Stomach (tissue), 4 donors: ENCODE data around the gene PRPS2.

ENCODE experiments used
- CTCF ChIP-seq, 7 experiments: fragments of 450-650 bp in 4 of 7; fragments of 200-600 bp in 3 of 7; sonication (generic) in 3 of 7; IDR thresholded peaks; one replicate each; pipeline ENCODE4 v1.5.1; 2016 to 2019; ENCODE audit warnings: antibody characterized with exemption in 7 of 7, control low read depth in 2 of 7, mild to moderate bottlenecking in 1 of 7
- EP300 ChIP-seq: sonication (generic); formaldehyde crosslinking; IDR thresholded peaks from one replicate; pipeline ENCODE4 v1.6.1; 2017; ENCODE audit warnings: antibody characterized with exemption
- POLR2A ChIP-seq, 4 donors: fragments of 450-650 bp; IDR thresholded peaks; one replicate each; pipeline ENCODE4 v1.6.1; 2016; ENCODE audit warnings: antibody characterized with exemption in 4 of 4, control low read depth in 2 of 4, mild to moderate bottlenecking in 1 of 4, moderate library complexity in 1 of 4
- POLR2AphosphoS5 ChIP-seq, 3 donors: sonication (generic); formaldehyde crosslinking; IDR thresholded peaks; one replicate each; pipeline ENCODE4 v1.6.1; 2016; ENCODE audit warnings: antibody characterized with exemption in 3 of 3

GRCh38 chrX:12805333-12805732, 14.1 kb downstream of the PRPS2 start:
- TF ChIP-seq CTCF (IDR thresholded peaks at IDR 0.05) (no peak), POLR2A (IDR thresholded peaks at IDR 0.05) (no peak), EP300 (no peak), POLR2AphosphoS5 (IDR thresholded peaks at IDR 0.05) (no peak)
